Skeletal muscle tissue (tissue), 4 donors: ENCODE measurements around the gene DENND1A. TPM values are rescaled to one million over a fixed set of nuclear protein-coding genes. Genes with fewer than 3 reads are reported as not detected.

ENCODE experiments used
- H3K27ac ChIP-seq: one replicate; pipeline ENCODE4 v1.7.0; 2013; ENCODE audit warnings: mild to moderate bottlenecking, low read depth, low read length, inconsistent platforms
- H3K27me3 ChIP-seq, 3 donors: one replicate each; pipeline ENCODE4 v1.7.0; 2013; ENCODE audit warnings: low read length in 3 of 3; ENCODE audit not compliant: control insufficient read depth in 3 of 3, insufficient read depth in 3 of 3
- H3K36me3 ChIP-seq, 3 donors: one replicate each; pipeline ENCODE4 v1.7.0; 2013; ENCODE audit warnings: low read length in 3 of 3; ENCODE audit not compliant: control insufficient read depth in 3 of 3, insufficient read depth in 3 of 3
- H3K4me1 ChIP-seq, 3 donors: one replicate each; pipeline ENCODE4 v1.7.0; 2013; ENCODE audit warnings: low read length in 3 of 3, mild to moderate bottlenecking in 3 of 3; ENCODE audit not compliant: control insufficient read depth in 3 of 3, insufficient read depth in 3 of 3
- H3K4me3 ChIP-seq, 3 donors: one replicate each; pipeline ENCODE4 v1.7.0; 2013; ENCODE audit warnings: low read length in 3 of 3
- H3K9ac ChIP-seq, 3 donors: one replicate each; pipeline ENCODE4 v1.7.0; 2013; ENCODE audit warnings: low read length in 3 of 3, mild to moderate bottlenecking in 3 of 3, moderate library complexity in 2 of 3, low read depth in 1 of 3
- H3K9me3 ChIP-seq, 3 donors: one replicate each; pipeline ENCODE4 v1.7.0; 2013; ENCODE audit warnings: low read length in 3 of 3; ENCODE audit not compliant: control insufficient read depth in 3 of 3
- total RNA-seq: library from RNA; depleted of rRNA; stranded (reverse); fragments of >200 nt; gene quantifications from one replicate; pipeline ENCODE4 v1.2.3, GENCODE V29; 2014
- donor health status: Osteomylitis.

The DENND1A gene
- total RNA-seq, 1 donor from 2014 or later: 23.5 TPM

- Histone ChIP-seq H3K4me1 (no peaks in the 10 kb centered on the region), H3K9ac (no peak overlapping the region), H3K36me3 (no peaks in the 10 kb centered on the region), H3K9me3 (no peaks in the 10 kb centered on the region), H3K4me3 (no peak overlapping the region), H3K27me3 (no peaks in the 10 kb centered on the region), H3K27ac (no peak overlapping the region)
These were observed 418.3 kb downstream of the DENND1A start for GRCh38 chr9:123511326-123512277.

GRCh38 chr9:123509646-123510045, 420.3 kb downstream of the DENND1A start:
- Histone ChIP-seq H3K4me3 (no peak overlapping the region), H3K27me3 (no peaks in the 10 kb centered on the region), H3K9ac (no peak overlapping the region), H3K27ac (no peak overlapping the region), H3K4me1 (no peaks in the 10 kb centered on the region), H3K9me3 (no peaks in the 10 kb centered on the region), H3K36me3 (no peaks in the 10 kb centered on the region)

- peaks cover 0 to 3% (median 0%) of the 10 kb centered on the region in 3 donors for H3K4me1 ChIP-seq
- no peaks in the 10 kb centered on the region for H3K36me3 ChIP-seq
- no peaks in the 10 kb centered on the region for H3K27me3 ChIP-seq
- H3K4me3 ChIP-seq: peak overlapping the region in 1 of 3 donors; percentile 46
- no peaks in the 10 kb centered on the region for H3K9me3 ChIP-seq
- H3K27ac ChIP-seq: no peak overlapping the region
- H3K9ac ChIP-seq: no peak overlapping the region
These were observed 421.9 kb downstream of the DENND1A start for GRCh38 chr9:123508048-123508447.

- H3K27me3 ChIP-seq: no peaks in the 10 kb centered on the region
- H3K9ac ChIP-seq: no peak overlapping the region
- no peaks in the 10 kb centered on the region for H3K36me3 ChIP-seq
- H3K4me3 ChIP-seq: no peak overlapping the region
- peaks cover 0 to 3% (median 0%) of the 10 kb centered on the region in 3 donors for H3K4me1 ChIP-seq
- H3K27ac ChIP-seq: no peak overlapping the region
- H3K9me3 ChIP-seq: no peaks in the 10 kb centered on the region
These were observed 424.4 kb downstream of the DENND1A start for GRCh38 chr9:123505496-123505895.

GRCh38 chr9:123500336-123500735, 429.6 kb downstream of the DENND1A start:
- Histone ChIP-seq H3K4me3 (no peak overlapping the region), H3K4me1 (peaks cover 0 to 3% (median 0%) of the 10 kb centered on the region in 3 donors), H3K9me3 (no peaks in the 10 kb centered on the region), H3K27me3 (no peaks in the 10 kb centered on the region), H3K36me3 (no peaks in the 10 kb centered on the region), H3K9ac (no peak overlapping the region), H3K27ac (no peak overlapping the region)

GRCh38 chr9:123497830-123498229, 432.1 kb downstream of the DENND1A start:
- no peaks in the 10 kb centered on the region for H3K27me3 ChIP-seq
- no peak overlapping the region for H3K27ac ChIP-seq
- H3K4me1 ChIP-seq: no peaks in the 10 kb centered on the region
- no peak overlapping the region for H3K9ac ChIP-seq
- H3K9me3 ChIP-seq: no peaks in the 10 kb centered on the region
- H3K36me3 ChIP-seq: no peaks in the 10 kb centered on the region
- H3K4me3 ChIP-seq: no peak overlapping the region

GRCh38 chr9:123495731-123496130, 434.2 kb downstream of the DENND1A start:
- Histone ChIP-seq H3K9me3 (no peaks in the 10 kb centered on the region), H3K27me3 (no peaks in the 10 kb centered on the region), H3K36me3 (no peaks in the 10 kb centered on the region), H3K4me3 (no peak overlapping the region), H3K4me1 (no peaks in the 10 kb centered on the region), H3K27ac (no peak overlapping the region), H3K9ac (no peak overlapping the region)

GRCh38 chr9:123493627-123494026, 436.3 kb downstream of the DENND1A start:
- Histone ChIP-seq H3K9me3 (no peaks in the 10 kb centered on the region), H3K27ac (no peak overlapping the region), H3K9ac (no peak overlapping the region), H3K4me3 (no peak overlapping the region), H3K27me3 (no peaks in the 10 kb centered on the region), H3K4me1 (no peaks in the 10 kb centered on the region), H3K36me3 (peaks cover 0 to 4% (median 0%) of the 10 kb centered on the region in 3 donors)

GRCh38 chr9:123490688-123491087, 439.2 kb downstream of the DENND1A start:
- no peak overlapping the region for H3K27ac ChIP-seq
- H3K9ac ChIP-seq: no peak overlapping the region
- no peaks in the 10 kb centered on the region for H3K9me3 ChIP-seq
- peaks cover 0 to 4% (median 0%) of the 10 kb centered on the region in 3 donors for H3K36me3 ChIP-seq
- H3K4me3 ChIP-seq: no peak overlapping the region
- no peaks in the 10 kb centered on the region for H3K27me3 ChIP-seq
- no peaks in the 10 kb centered on the region for H3K4me1 ChIP-seq

GRCh38 chr9:123488722-123489321, 441.1 kb downstream of the DENND1A start:
- Histone ChIP-seq H3K36me3 (peaks cover 0 to 4% (median 0%) of the 10 kb centered on the region in 3 donors), H3K27me3 (no peaks in the 10 kb centered on the region), H3K4me1 (no peaks in the 10 kb centered on the region)

More at GRCh38 chr9:123488722-123489321, 441.1 kb downstream of the DENND1A start:
- H3K27ac ChIP-seq: no peak overlapping the region
- H3K4me3 ChIP-seq: no peak overlapping the region
- no peaks in the 10 kb centered on the region for H3K9me3 ChIP-seq
- no peak overlapping the region for H3K9ac ChIP-seq
